Measurements from ENCODE around the gene VAV1.
"Not testable (repeated sequence)": the region's sequence is repeated elsewhere in the genome, so short reads cannot be mapped to it uniquely, and the experiment has no call there.

The VAV1 gene

DNA sequence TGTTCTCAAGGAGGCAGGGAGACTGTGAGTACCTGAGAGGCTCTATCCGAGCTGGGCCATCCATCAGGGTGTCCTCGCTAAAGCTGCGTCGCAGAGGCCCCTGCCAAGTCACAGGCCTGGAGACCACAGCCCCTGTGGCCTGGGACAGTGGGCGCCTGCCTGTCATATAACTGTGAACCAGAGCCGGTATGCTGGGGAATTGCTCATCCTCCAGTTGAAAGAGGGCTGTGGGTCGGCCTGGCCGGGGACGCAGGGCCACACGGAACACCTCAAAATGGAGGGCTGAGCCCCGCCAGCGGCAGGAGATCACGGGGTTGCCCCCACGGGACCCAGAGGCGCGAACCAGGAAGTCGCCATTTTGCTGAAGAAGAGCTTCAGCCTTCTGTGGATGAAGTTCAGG, 11.9 kb upstream of the VAV1 start:
- DNase-seq = no peak

DNA sequence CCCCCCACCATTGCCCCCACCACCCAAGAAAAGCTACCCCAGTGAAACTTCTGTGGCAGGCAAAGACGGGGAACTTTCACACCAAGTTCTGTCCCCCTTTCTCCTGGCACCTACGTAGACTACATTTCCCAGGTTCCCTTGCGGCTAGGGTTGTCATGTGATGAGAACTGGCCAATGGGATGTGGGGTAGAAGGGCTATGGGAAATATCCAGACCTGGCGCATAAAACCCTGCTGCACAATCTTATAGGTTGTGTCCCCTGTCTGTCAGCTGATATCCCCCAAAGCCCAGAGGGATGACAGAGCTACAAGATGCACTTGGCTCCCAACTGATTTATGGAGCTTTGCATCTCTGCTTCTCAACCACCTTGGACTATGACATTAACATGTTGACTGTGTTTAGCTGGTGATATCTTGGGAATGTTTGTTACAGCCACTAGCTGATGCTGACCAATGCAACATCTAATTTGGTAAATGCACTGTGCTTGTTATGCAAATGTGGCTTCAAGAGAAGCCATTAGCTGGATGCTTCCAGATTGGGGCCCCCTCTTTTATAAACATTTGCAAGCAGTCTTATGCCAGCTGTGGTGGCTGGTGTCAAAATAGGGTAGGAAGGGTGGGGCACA, 11.3 kb upstream of the VAV1 start:
- DNase-seq = no peak

DNA sequence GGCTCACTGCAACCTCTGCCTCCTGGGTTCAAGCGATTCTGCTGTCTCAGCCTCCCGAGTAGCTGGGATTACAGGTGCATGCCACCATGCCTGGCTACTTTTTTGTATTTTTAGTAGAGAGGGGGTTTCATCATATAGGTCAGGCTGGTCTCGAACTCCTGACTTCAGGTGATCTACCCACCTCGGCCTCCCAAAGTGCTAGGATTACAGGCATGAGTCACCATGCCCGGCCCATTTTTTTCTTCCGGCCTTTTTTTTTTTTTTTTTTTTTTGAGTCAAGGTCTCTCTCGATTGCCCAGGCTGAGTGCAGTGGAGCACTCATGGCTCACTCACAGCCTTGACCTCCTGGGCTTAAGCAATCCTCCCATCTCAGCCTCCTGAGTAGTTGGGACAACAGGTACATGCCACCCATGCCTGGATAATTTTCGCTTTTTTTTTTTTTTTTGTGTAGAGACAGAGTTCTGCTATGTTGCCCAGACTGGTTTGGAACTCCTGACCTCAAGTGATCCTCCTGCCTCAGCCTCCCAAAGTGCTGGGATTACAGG, 10.2 kb upstream of the VAV1 start:
- DNase-seq = not testable (repeated sequence)

DNA sequence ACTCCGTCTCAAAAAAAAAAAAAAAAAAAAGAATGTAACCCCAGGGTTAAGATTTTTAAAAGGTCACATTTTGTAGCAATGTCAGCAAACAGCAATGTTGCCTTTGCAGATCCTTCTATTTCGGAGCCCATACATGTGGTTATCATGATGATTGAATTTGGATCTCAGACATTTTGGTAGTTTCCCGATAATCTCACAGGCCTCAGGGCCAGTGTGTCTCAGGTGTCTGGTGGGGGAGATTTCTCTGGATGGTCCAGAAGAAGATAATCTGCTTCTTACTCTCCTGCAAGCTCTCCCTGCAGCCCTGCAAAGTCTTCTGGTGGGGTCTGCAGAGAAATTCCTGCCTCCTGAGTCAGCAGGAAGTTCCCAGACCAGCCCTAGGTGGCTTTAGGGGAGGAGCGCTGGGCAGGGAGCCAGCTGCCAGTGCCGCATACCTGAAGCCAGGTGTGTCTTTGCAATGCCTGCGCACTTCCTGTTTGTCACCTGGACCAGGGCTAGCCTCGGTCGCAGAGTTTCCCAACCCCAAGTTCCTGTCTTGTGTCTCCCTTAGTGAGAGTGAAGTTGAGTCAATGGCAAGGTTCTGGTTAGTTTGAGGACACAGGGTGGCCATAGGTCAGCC, 6.7 kb upstream of the VAV1 start:
- no peak for DNase-seq

DNA sequence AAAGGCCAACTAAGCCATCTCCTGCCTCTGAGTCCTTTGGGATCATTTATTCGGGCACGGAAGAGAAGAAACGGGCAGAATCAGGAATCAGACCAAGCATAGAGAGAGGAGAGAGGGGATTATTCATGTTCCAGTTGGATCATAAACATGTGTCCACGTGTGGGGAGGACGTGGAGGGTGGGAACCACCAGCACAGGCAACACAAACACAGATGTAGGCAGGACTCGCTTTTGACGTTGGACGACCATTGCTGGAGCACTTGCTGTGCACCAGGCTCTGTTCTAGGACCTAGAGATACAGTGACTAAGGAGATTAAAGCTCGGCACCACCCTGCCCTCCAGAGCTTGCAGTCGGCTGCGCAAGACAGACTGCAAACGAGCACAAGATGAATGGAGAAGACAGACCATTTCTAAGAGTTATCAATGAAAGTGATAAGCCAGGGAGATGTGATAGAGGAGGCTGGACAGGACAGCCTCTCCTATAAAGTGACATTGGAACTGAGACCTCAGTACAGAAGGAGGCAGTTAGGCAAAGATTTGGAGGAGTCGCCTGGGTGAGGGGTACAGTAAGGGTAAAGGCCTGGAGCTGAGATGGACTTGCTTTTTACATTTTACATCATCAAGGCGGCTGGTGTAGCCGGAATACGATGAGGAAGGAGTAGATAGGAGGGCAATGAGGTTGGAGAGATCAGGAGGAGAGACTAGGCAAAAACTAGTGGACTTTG, 6.0 kb upstream of the VAV1 start:
- DNase-seq = peak in 1 of 2 experiments; percentile 3

DNA sequence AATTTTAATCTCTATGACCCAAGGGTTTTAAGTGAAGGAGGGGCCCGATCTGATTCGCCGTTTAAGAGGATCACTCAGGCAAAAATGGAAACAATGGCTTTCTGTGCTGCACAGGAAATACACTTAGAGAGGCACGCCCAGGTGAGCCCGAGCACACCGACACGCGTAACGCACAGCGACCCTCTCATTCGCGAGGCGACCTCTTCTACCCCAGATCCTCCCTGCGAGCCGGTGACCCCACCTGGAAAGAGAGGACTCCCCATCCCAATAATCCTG, 5.5 kb upstream of the VAV1 start:
- no peak for DNase-seq

DNA sequence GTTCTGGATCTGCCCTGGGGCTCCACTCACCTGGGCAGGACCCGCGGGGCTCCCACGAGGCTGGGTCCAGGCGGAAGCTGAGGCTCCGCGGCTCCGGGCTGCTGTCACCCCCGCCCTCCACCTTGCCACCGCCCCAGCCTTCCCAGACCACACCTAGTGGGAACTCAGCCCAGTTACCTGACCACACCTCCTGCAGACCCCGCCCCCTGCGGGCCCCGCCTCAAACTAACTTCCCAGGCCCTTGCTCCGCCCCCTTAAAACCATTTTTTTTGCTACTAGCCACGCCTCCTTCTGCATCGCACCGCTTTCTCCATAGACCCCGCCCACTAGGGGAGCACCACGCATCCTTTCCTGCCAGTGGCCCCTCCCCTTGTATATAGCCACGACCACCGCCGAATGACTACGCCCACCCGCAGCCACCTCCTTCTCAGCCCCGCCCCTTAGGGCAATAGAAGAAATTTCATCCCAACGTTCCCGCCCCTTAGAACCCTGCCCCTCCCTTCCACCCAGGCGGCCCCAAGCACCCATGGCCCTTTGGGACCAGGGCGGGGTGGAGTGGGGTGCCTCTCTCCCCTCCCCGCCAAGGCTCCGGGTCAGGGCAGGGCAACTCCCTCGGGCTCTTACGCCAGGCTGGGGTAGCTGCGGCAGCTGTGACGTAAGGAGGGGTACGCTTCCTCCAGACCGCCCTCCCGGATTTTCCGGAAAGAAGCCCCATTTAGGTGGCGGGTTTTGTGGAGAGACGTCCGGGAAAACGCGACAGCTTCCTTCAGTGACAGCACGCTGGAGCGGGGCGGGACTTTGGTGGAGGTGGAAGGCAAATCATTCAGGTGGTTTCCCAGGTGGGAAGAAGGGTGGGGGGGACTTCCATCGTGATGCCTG, 4.9 kb upstream of the VAV1 start, which contains the start of gene SH2D3A:
Gene SH2D3A (minus strand): TSS at position 79 of the 879 bp plus-strand sequence. CDS start 3,687 bp downstream, outside the sequence.
- peak; percentile 78 to 85 for DNase-seq

GRCh38 chr19:6768236-6768785, 4.2 kb upstream of the VAV1 start:
- DNase-seq = no peak

DNA sequence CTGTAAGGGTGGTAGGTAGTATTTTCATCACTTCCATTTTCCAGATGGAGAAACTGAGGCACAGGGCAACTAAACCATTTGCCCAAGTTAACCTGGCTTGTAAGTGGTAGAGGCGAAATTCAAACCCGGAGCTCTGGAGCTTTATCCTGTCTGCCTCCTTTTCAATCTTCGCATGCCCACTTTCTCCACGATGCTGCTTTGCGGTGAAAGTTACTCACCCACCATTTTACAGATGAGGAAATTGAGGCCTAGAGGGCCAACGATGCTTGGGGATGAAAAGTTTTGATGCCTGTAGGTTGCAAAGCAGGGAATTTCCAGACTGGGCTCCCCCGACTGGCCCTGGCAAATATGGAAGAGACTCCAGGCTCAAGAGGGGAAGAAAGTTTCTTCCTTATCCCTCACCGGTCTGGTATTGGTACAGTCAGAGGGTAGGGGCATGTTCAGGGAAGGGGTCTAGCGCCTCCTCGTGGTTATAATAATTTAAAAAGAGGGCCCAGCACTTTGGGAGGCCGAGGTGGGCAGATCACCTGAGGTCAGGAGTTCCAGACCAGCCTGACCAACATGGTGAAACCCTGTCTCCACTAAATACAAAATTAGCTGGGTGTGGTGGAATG, 3.4 kb upstream of the VAV1 start:
- DNase-seq = peak; percentile 12 to 18

DNA sequence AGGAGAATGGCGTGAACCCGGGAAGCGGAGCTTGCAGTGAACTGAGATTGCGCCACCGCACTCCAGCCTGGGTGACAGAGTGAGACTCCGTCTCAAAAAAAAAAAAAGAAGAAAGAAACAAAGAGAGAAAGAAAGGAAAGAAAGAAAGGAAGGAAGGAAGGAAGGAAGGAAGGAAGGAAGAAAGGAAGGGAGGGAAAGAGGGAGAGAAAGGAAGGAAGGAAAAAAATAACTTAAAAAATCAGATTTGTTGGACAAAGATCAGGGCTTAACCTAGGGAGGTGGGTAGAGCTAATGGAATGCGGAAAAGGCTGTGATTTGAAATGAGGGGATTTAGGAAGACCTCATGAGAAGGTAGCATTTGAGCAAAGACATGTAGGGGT, 870 bp upstream of the VAV1 start:
- DNase-seq = not testable (repeated sequence)

DNA sequence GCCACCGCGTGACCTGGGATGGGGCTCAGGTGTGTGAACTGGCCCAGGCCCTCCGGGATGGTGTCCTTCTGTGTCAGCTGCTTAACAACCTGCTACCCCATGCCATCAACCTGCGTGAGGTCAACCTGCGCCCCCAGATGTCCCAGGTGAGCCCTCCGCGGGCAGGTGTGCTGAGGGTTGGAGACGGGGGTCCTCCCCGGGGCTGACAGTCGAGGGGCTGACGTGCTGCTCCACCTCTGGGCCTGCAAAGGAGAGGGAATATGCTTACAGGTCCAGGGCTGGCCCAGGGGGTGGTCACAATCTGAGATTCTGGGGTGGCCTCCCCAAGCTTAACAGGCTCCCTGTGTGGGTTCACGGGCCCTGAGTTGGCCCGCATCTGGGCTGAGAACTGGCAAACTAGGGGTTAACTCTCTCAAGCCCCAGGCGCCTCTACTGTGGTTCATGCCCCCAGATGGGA, 386 bp downstream of the VAV1 start:
- no peak for DNase-seq

DNA sequence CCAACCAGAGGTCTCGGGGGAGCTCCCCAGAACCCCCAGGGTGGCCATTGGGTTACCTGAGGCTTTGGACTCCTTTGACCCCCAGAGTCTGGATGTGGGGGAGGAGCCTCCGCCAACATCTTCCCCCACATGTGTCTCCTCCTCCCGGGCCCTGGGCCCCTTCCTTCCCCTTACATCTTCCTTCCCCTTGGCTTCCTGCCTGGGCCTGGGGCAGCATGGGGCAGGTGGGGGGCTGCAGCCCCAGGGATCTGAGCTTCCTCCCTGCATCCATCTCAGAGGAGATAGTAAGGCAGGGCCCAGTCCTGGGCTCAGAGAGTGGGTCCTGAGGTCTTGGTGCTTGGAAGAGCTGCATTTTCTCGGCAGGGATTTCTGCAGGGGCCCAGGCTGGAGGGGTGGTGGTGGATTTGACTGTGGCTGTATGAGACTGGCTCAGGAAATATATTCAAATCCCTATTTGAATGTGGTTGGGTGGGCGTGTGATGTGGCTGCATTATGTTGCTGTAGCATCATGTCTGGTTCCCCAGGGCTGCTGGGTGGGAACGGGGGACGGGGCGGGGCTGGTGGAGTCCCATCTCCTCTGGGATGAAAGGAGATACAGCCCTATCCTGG, 919 bp downstream of the VAV1 start:
- peak; percentile 57 to 65 for DNase-seq

DNA sequence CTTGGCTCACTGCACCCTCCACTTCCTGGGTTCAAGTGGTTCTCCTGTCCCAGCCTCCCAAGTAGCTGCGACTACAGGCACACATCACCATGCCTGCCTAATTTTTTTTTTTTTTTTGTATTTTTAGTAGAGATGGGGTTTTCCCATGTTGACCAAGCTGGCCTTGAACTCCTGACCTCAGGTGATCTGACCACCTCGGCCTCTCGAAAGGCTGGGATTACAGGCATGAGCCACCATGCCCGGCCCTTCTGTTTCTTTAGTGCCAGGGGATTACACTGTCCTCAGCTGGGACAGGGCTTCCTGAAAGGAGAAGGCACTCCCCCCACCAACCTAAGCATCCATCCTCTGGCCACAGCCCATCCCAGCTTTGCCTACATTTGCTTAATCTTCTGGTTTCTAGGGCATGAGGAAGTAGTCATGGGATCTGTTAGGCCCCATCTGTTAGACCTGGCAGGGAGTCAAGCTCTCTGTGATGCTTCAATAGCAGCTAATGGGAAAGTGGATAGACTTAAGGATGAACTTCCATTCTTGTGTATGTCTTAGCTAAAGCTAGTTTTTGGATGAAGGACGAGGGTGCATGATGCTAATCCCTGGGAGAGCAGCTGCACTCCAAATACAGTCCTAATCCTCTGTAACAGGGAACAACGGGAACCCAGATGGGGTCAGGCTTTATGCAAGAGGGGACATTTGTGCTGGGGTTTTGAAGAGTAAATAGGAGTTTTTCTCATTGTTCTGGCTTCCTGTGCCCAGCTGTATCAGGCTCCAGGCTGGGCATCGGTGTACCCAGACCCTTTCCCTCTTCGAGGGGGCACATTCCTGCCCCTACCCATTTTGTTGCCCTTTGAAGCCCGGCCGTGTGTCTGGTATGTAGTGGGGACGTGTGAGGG, 2.6 kb downstream of the VAV1 start:
- peak; percentile 79 to 88 for DNase-seq

GRCh38 chr19:6776045-6776444, 3.5 kb downstream of the VAV1 start:
- not testable (repeated sequence) for DNase-seq

DNA sequence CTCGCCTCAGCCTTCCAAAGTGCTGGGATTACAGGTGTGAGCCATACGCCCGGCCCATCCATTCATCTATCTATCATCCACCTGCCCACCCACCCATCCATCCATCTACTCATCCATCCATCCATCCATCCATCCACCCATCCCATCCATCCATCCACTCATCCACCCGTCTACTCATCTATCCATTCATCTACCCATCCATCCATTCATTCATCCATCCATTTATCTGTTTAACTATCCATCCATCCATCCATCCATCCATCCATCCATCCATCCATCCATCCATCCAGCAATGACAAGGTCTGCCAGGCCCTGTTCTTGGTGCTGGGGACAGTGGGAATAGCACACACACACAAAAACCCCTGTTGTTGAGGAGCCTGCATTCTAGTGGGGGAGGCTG, 4.5 kb downstream of the VAV1 start:
- DNase-seq = no peak

- DNase-seq = no peak
These were observed 4.9 kb downstream of the VAV1 start for GRCh38 chr19:6777434-6777833.

DNA sequence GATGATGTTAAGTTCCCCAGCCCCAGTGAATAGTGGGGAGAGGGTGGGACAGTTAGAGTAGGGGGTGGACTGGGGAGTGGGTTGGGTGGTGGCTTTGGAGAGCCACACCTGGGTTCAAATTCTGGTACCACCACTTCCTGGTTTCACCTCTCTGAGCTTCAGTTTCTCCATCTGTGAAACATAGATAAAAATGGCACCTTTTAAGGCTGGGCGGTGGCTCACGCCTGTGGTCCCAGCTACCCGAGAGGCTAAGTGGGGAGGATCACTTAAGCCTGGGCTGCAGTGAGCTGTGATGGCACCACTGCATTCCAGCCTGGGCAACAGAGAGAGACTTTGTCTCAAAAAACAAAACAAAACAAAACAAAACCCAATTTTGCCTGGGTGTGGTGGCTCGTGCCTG, 5.9 kb downstream of the VAV1 start:
- DNase-seq = no peak

GRCh38 chr19:6779206-6779605, 6.7 kb downstream of the VAV1 start:
- DNase-seq = no peak

DNA sequence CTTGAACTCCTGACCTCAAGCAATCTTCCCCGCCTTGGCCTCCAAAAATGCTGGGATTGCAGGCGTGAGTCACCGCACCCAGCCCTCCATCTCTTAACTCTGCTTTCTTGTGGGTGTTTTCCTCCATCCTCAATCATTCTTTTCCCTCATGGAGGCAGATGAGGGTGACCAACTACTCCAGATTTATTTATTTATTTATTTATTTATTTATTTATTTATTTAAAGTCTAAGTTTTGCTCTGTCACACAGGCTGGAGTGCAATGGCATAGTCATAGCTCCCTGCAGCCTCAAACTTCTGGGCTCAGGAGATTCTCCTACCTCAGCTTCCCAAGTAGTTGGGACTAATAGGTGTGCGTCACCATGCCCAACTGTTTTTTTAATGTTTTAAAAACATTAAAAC, 14.9 kb downstream of the VAV1 start:
- DNase-seq = no peak

DNA sequence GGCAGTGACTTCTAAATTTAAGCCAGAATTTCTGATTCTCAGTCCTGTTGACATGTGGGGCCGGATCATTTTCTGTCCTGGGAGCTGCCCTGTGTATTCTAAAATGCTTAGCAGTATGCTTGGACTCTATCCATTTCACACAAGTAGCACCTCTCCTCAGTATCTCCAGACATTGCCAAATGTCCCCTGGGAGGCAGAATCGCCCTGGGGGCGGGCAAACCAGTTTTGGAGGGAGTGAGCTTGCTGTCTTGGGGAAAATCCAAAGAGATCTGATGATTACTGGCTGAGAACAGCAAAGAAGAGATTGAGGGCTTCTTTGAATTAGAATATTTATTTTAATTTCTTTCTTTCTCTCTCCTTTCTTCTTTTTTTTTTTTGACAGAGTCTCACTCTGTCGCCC, 16.4 kb downstream of the VAV1 start:
- no peak for DNase-seq

All from AML-193 (cell line).